CD8-positive, alpha-beta memory T cell (primary cell): ENCODE measurements around the gene FAF1. TPM values are rescaled to one million over a fixed set of nuclear protein-coding genes. Genes with fewer than 3 reads are reported as not detected.

ENCODE experiments used
- CTCF ChIA-PET: fragments of 350-600 bp; sonication (Branson Sonifier 250); formaldehyde crosslinking; loops from one replicate; lab custom pipeline; 2021; ENCODE audit warnings: antibody characterized with exemption; lab: Charles Lee
- POLR2A ChIA-PET: fragments of 350-600 bp; sonication (Branson Sonifier 250); formaldehyde crosslinking; loops from one replicate; lab custom pipeline; 2021; ENCODE audit warnings: antibody characterized with exemption; lab: Charles Lee
- DNase-seq, 5 donors: peaks; one replicate each; pipeline versions ENCODE4 v3.0.0 to v3.0.0-alpha.2; 2020 to 2022; ENCODE audit warnings: mixed read lengths in 1 of 5
- H3K27ac ChIP-seq: one replicate; pipeline ENCODE4 v1.7.0; 2013; ENCODE audit warnings: low read depth, mild to moderate bottlenecking, low read length, moderate library complexity
- H3K27me3 ChIP-seq: 2 replicates; pipeline ENCODE4 v1.7.0; 2013; ENCODE audit warnings: low read length, mild to moderate bottlenecking; ENCODE audit not compliant: insufficient read depth, poor library complexity, severe bottlenecking
- H3K36me3 ChIP-seq: 2 replicates; pipeline ENCODE4 v1.7.0; 2013; ENCODE audit warnings: mild to moderate bottlenecking, low read length, moderate library complexity; ENCODE audit not compliant: insufficient read depth
- H3K4me1 ChIP-seq: 2 replicates; pipeline ENCODE4 v1.7.0; 2013; ENCODE audit warnings: mild to moderate bottlenecking, low read length, moderate library complexity; ENCODE audit not compliant: insufficient read depth
- H3K4me3 ChIP-seq: 2 replicates; pipeline ENCODE4 v1.7.0; 2013; ENCODE audit warnings: mild to moderate bottlenecking, low read length
- H3K9me3 ChIP-seq: 2 replicates; pipeline ENCODE4 v1.7.0; 2013; ENCODE audit warnings: mild to moderate bottlenecking, low read length
- H3K27ac Mint-ChIP-seq, 8 donors: one replicate each; pipeline ENCODE4 v1.8.0; 2020 to 2021; ENCODE audit warnings: mixed read lengths in 8 of 8, mild to moderate bottlenecking in 6 of 8, inconsistent platforms in 3 of 8, moderate library complexity in 3 of 8
- H3K27me3 Mint-ChIP-seq, 2 donors: one replicate each; pipeline ENCODE4 v1.8.0; 2020 to 2021; ENCODE audit warnings: mixed read lengths in 2 of 2, mild to moderate bottlenecking in 1 of 2, moderate library complexity in 1 of 2
- H3K36me3 Mint-ChIP-seq, 3 donors: one replicate each; pipeline ENCODE4 v1.8.0; 2020 to 2021; ENCODE audit warnings: mixed read lengths in 3 of 3, inconsistent platforms in 1 of 3, mild to moderate bottlenecking in 1 of 3
- H3K4me1 Mint-ChIP-seq, 3 donors: one replicate each; pipeline ENCODE4 v1.8.0; 2020 to 2021; ENCODE audit warnings: mixed read lengths in 3 of 3, inconsistent platforms in 1 of 3, mild to moderate bottlenecking in 1 of 3
- H3K4me3 Mint-ChIP-seq, 7 donors: one replicate each; pipeline ENCODE4 v1.8.0; 2020 to 2021; ENCODE audit warnings: mixed read lengths in 7 of 7, mild to moderate bottlenecking in 6 of 7, moderate library complexity in 4 of 7, inconsistent platforms in 2 of 7
- H3K9me3 Mint-ChIP-seq, 5 donors: one replicate each; pipeline ENCODE4 v1.8.0; 2020 to 2022; ENCODE audit warnings: mixed read lengths in 5 of 5, mild to moderate bottlenecking in 3 of 5, moderate library complexity in 2 of 5, inconsistent platforms in 1 of 5
- polyA plus RNA-seq: library from polyadenylated mRNA; unstranded; fragments of 300-500 nt; fragmentation: Illumina TruSeq; gene quantifications from one replicate; pipeline ENCODE4 v1.2.3, GENCODE V29; 2021
- total RNA-seq, 2 experiments: library from RNA; stranded (reverse); gene quantifications; one replicate each; pipeline ENCODE4 v1.2.3, GENCODE V29; 2021

FAF1 gene
- total and polyA plus RNA-seq, 3 experiments from 2014 or later, result 66.4 to 87.1 (median 78.2) TPM

DNA sequence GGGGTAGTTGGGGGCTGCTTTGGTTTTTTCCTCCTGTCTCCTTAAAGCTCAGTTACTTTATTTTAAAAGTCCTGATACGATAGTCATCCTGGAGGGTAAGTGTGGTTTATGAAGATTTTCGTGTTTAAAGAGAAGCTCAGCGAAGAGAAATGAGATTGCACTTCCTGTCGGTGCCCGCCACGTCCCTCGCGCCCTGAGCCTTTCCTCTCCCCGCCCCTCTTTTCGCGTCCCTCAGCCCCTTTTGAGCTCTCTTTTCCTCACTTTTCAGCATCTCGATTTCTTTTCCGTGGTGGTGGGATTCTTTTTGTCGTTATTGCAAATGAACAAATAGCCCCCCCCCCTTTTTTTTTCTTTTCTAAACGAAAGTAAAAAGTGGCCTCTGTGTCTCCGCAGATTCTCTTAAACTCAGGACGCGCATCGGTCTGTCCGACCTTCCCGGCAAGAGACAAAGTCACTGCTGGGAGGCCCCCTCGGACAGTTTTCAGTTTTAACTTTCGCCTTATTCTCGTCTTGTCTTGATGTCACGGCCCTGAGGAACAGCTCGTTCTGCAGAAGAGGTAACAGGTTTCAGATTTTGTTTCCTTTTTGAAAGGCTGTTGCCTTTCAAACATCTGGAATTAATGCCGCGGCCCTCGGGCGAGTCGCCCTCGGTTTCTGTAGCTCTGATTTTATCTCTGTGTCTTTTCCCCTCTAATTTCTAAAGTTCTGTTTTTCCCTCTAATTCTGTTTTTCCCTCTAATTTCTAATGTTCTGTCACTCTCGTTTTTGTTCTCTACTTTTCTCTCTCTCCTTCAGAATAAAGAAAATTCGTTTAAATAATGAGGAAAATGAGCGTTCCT lies 535.8 kb downstream of the FAF1 start:
- CTCF ChIA-PET, result no interaction called here

GRCh38 chr1:50423670-50424000 lies 536.4 kb downstream of the FAF1 start:
- H3K4me1 ChIP-seq, result no peaks in the 10 kb centered on the region

More for the DNA sequence above, 535.8 kb downstream of the FAF1 start:
- no peak overlapping the region for H3K27ac ChIP-seq
- POLR2A ChIA-PET, result no interaction called here
- Mint-ChIP-seq H3K27me3 (peaks cover 77 to 84% of the 10 kb centered on the region in 2 donors), H3K9me3 (peaks cover 0 to 2% (median 0%) of the 10 kb centered on the region in 5 donors), H3K27ac (peak overlapping the region in 4 of 8 donors; percentile 20 to 57 (median 34)), H3K36me3 (peaks cover 0 to 2% (median 0%) of the 10 kb centered on the region in 3 donors), H3K4me3 (peak overlapping the region; percentile 87 to 98 (median 91)), H3K4me1 (peaks cover 54 to 74% (median 58%) of the 10 kb centered on the region in 3 donors)
- H3K4me1 ChIP-seq, result no peaks in the 10 kb centered on the region
- no peaks in the 10 kb centered on the region for H3K9me3 ChIP-seq
- H3K4me3 ChIP-seq, result peak overlapping the region; percentile 54
- H3K27me3 ChIP-seq, result peaks cover 61% of the 10 kb centered on the region
- no peaks in the 10 kb centered on the region for H3K36me3 ChIP-seq
- DNase-seq, result no peak

GRCh38 chr1:50422946-50423669 lies 537.0 kb downstream of the FAF1 start, which contains the start of gene DMRTA2:
Gene DMRTA2 (minus strand): TSS chr1:50423443. CDS start chr1:50421536, 1,907 bp downstream.
- peaks cover 0 to 2% (median 0%) of the 10 kb centered on the region in 3 donors for H3K36me3 Mint-ChIP-seq
- peaks cover 0 to 2% (median 0%) of the 10 kb centered on the region in 5 donors for H3K9me3 Mint-ChIP-seq
- H3K4me3 Mint-ChIP-seq, result peak within 1 kb of the TSS; percentile 87 to 98 (median 91)
- peak within 1 kb of the TSS in 5 of 8 donors; percentile 9 to 58 (median 47) for H3K27ac Mint-ChIP-seq
- peaks cover 52 to 71% (median 56%) of the 10 kb centered on the region in 3 donors for H3K4me1 Mint-ChIP-seq
- Histone ChIP-seq H3K27me3 (peaks cover 55% of the 10 kb centered on the region), H3K9me3 (no peaks in the 10 kb centered on the region), H3K4me3 (peak within 1 kb of the TSS; percentile 54), H3K27ac (no peak within 1 kb of the TSS), H3K36me3 (no peaks in the 10 kb centered on the region), H3K4me1 (no peaks in the 10 kb centered on the region)
- CTCF ChIA-PET, result no interaction called here
- POLR2A ChIA-PET, result no interaction called here
- DNase-seq, result no peak
- peaks cover 71 to 77% of the 10 kb centered on the region in 2 donors for H3K27me3 Mint-ChIP-seq

More at GRCh38 chr1:50423670-50424000, 536.4 kb downstream of the FAF1 start:
- peaks cover 60% of the 10 kb centered on the region for H3K27me3 ChIP-seq
- DNase-seq, result no peak
- H3K9me3 ChIP-seq, result no peaks in the 10 kb centered on the region
- ChIA-PET CTCF (no interaction called here), POLR2A (no interaction called here)
- Mint-ChIP-seq H3K27ac (no peak overlapping the region), H3K9me3 (peaks cover 0 to 2% (median 0%) of the 10 kb centered on the region in 5 donors), H3K27me3 (peaks cover 72 to 79% of the 10 kb centered on the region in 2 donors), H3K36me3 (peaks cover 0 to 2% (median 0%) of the 10 kb centered on the region in 3 donors), H3K4me3 (peak overlapping the region; percentile 87 to 98 (median 91)), H3K4me1 (peaks cover 54 to 74% (median 58%) of the 10 kb centered on the region in 3 donors)
- no peaks in the 10 kb centered on the region for H3K36me3 ChIP-seq
- no peak overlapping the region for H3K27ac ChIP-seq
- peak overlapping the region; percentile 54 for H3K4me3 ChIP-seq

GRCh38 chr1:50422675-50422945 lies 537.5 kb downstream of the FAF1 start:
- ChIA-PET POLR2A (no interaction called here), CTCF (no interaction called here)
- peak overlapping the region in 5 of 7 donors; percentile 41 to 90 (median 74) for H3K4me3 Mint-ChIP-seq
- no peaks in the 10 kb centered on the region for H3K36me3 ChIP-seq
- no peaks in the 10 kb centered on the region for H3K4me1 ChIP-seq
- H3K27me3 Mint-ChIP-seq, result peaks cover 71 to 78% of the 10 kb centered on the region in 2 donors
- H3K36me3 Mint-ChIP-seq, result peaks cover 0 to 2% (median 0%) of the 10 kb centered on the region in 3 donors
- H3K9me3 Mint-ChIP-seq, result peaks cover 0 to 2% (median 0%) of the 10 kb centered on the region in 5 donors
- no peaks in the 10 kb centered on the region for H3K9me3 ChIP-seq
- no peak overlapping the region for H3K27ac Mint-ChIP-seq
- H3K4me1 Mint-ChIP-seq, result peaks cover 56 to 72% (median 57%) of the 10 kb centered on the region in 3 donors
- no peak overlapping the region for H3K4me3 ChIP-seq
- DNase-seq, result no peak
- no peak overlapping the region for H3K27ac ChIP-seq
- peaks cover 50% of the 10 kb centered on the region for H3K27me3 ChIP-seq

GRCh38 chr1:50421768-50422674 lies 538.0 kb downstream of the FAF1 start:
- H3K36me3 ChIP-seq, result no peaks in the 10 kb centered on the region
- ChIA-PET CTCF (no interaction called here), POLR2A (no interaction called here)
- peaks cover 0 to 2% (median 0%) of the 10 kb centered on the region in 5 donors for H3K9me3 Mint-ChIP-seq
- H3K36me3 Mint-ChIP-seq, result peaks cover 0 to 2% (median 0%) of the 10 kb centered on the region in 3 donors
- H3K27me3 ChIP-seq, result peaks cover 44% of the 10 kb centered on the region
- no peaks in the 10 kb centered on the region for H3K4me1 ChIP-seq
- H3K4me3 ChIP-seq, result no peak overlapping the region
- DNase-seq, result no peak
- H3K27ac ChIP-seq, result no peak overlapping the region
- H3K9me3 ChIP-seq, result no peaks in the 10 kb centered on the region
- H3K4me1 Mint-ChIP-seq, result peaks cover 52 to 69% (median 54%) of the 10 kb centered on the region in 3 donors
- peak overlapping the region in 2 of 8 donors; percentile 9 to 58 for H3K27ac Mint-ChIP-seq
- peak overlapping the region; percentile 23 to 90 (median 65) for H3K4me3 Mint-ChIP-seq
- H3K27me3 Mint-ChIP-seq, result peaks cover 66 to 76% of the 10 kb centered on the region in 2 donors

- Mint-ChIP-seq H3K27me3 (peaks cover 65 to 79% of the 10 kb centered on the region in 2 donors), H3K4me1 (peaks cover 56 to 72% (median 57%) of the 10 kb centered on the region in 3 donors), H3K9me3 (peaks cover 0 to 2% (median 0%) of the 10 kb centered on the region in 5 donors), H3K27ac (peak overlapping the region in 1 of 8 donors; percentile 9), H3K4me3 (peak overlapping the region in 4 of 7 donors; percentile 2 to 81 (median 38)), H3K36me3 (peaks cover 0 to 2% (median 0%) of the 10 kb centered on the region in 3 donors)
- ChIA-PET CTCF (no interaction called here), POLR2A (no interaction called here)
- no peak for DNase-seq
- Histone ChIP-seq H3K36me3 (no peaks in the 10 kb centered on the region), H3K27me3 (peaks cover 37% of the 10 kb centered on the region), H3K9me3 (no peaks in the 10 kb centered on the region), H3K4me3 (no peak overlapping the region), H3K27ac (no peak overlapping the region), H3K4me1 (no peaks in the 10 kb centered on the region)
These were observed 538.7 kb downstream of the FAF1 start for GRCh38 chr1:50421366-50421748.

GRCh38 chr1:50420689-50421365 lies 539.2 kb downstream of the FAF1 start:
- no peaks in the 10 kb centered on the region for H3K9me3 ChIP-seq
- no peak overlapping the region for H3K4me3 ChIP-seq
- Mint-ChIP-seq H3K36me3 (peaks cover 0 to 2% (median 0%) of the 10 kb centered on the region in 3 donors), H3K27me3 (peaks cover 65 to 79% of the 10 kb centered on the region in 2 donors), H3K4me3 (peak overlapping the region; percentile 22 to 75 (median 63)), H3K9me3 (peaks cover 0 to 2% (median 0%) of the 10 kb centered on the region in 5 donors), H3K4me1 (peaks cover 53 to 71% (median 57%) of the 10 kb centered on the region in 3 donors), H3K27ac (no peak overlapping the region)
- CTCF ChIA-PET, result no interaction called here
- DNase-seq, result no peak
- no peak overlapping the region for H3K27ac ChIP-seq
- H3K36me3 ChIP-seq, result no peaks in the 10 kb centered on the region
- no peaks in the 10 kb centered on the region for H3K4me1 ChIP-seq
- POLR2A ChIA-PET, result no interaction called here
- H3K27me3 ChIP-seq, result peaks cover 32% of the 10 kb centered on the region
